Stimulated activated CD8-positive, alpha-beta memory T cell treated with anti-CD3 and anti-CD28 coated beads, Interleukin-12 subunit alpha, Interleukin-12 subunit beta, amount 100 ng/mL, for 4 hours (primary cell): ENCODE data around the gene GPSM3.

Experiments used
- DNase-seq: peaks from one replicate; pipeline ENCODE4 v3.0.0-alpha.2; 2020; ENCODE audit warnings: low read depth

GPSM3 gene

GRCh38 chr6:32173051-32173727 is 19.3 kb downstream of the GPSM3 start:
- no peak for DNase-seq

GRCh38 chr6:32171234-32171633 is 21.2 kb downstream of the GPSM3 start:
- no peak for DNase-seq

DNA sequence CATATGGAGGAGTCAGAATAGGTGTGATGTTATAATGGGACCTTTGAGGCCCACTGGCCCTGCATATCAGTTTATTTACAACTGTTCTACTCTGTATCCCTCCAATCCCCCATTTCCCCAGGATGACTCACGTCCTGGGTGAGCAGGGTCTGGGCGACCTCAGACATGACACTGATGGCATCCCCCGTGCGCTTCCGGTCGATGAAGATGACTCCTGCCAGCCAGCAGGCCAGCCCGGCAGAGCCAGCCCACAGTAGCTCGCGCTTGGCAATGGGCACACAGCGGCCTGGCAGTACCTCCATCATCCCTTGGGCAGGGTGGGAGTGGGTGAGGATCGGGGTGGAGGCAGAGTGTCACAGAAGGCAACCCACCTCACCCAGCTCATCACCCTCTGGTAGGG is 22.1 kb downstream of the GPSM3 start:
- no peak for DNase-seq

DNA sequence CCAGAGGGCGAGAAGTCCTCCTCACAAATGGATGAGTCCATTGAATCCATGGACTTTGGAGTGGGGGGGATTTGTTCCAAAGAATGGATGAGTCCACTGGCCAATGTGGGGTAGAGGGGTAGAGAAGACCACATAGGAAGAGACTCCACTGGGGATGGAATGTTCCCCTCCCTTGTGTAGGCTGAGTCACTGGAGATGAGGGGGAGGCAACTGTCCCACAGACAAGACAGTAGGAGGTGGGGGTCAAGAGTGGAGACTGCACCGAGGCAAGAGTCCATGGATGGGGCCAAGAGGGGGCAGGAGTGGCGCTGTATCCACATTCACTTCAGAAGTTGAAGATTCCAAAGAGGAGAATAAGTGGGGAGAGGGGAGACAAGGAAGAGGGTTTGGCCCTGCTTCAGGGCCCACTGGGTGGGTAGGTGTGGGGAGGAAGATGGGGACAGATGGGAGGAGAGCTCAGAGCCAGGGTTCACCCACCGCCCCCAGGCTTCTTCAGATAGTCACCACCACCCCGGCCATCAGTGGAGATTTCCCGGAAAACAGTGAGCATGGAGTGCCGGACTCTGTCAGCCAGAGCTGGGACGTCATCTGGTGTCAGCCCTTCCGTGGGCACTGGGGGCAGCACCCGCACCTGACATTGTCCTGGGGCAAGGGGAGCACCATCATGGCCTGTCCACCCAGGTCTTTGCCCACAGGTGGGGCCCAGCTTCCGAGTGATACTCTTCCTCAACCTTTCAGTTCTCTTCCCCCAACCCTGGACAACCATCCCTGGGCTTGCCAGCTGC is 23.4 kb downstream of the GPSM3 start:
- no peak for DNase-seq

DNA sequence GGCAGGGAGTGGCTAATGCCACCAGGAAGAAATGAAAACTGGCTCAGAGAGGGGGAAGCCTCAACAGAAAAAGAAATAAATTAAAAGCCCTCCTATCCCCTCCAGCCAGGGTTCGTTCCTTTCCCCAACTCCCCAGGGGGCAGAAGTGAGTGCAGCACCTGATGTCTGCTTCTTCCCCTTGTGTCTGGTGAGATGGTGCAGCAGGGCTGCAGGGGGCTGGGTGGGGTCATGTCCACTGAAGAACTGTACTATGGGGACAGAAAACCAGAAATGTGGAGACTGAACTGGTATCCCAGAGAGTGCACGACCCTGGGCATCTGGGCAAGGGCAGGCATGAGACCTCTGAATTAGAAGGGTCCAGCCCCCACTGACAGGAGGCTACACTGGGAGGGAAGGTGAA is 24.1 kb downstream of the GPSM3 start:
- no peak for DNase-seq

- DNase-seq, result no peak
Measured at GRCh38 chr6:32167761-32168262, 24.6 kb downstream of the GPSM3 start.

DNA sequence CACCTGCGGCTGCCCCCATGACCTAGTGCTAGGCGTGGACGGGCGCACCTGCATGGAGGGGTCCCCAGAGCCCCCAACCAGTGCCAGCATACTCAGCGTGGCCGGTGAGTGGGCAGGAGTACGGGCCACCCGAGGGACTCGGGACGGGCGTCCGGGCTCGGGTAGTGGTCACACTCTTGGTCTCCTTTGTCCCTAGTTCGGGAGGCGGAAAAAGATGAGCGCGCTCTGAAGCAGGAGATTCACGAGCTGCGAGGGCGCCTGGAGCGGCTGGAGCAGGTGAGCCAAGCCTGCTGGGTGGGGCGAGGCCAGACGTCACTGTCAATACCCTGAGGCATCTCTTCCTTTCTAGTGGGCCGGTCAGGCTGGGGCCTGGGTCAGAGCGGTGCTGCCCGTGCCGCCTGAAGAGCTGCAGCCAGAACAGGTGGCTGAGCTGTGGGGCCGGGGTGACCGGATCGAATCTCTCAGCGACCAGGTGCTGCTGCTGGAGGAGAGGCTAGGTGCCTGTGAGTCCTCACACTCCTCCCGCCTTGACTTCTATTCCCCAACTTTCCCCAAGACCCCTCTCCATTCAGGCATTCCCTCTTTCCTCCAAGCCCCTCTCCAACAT is 25.2 kb downstream of the GPSM3 start:
- no peak for DNase-seq

GRCh38 chr6:32166411-32167061 is 25.9 kb downstream of the GPSM3 start:
- DNase-seq, result no peak

DNA sequence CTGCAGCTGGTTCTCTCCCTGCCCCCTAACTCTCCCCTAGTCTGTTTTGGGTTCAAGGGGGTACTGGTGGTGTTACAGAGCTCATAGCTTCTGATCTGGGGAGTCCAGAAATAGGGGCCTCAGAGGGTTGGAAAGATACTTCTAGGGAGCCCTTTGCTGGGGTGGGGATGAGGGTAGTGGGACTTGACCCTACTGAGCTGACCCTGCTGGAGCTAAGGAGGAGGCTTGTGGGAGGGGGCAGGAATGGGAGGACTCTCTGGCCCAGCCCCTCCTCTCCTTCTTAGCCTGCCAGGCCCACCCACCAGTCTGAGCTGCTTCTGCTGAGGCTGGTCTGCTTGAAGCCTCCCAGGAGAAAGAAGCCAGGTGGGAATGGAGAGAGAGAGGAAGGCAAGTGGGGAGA is 28.1 kb downstream of the GPSM3 start, which contains the start of gene EGFL8:
TSS of gene EGFL8 (plus strand) at position 301 of the 400 bp plus-strand sequence. CDS start 1,571 bp downstream, outside the sequence.
- DNase-seq, result no peak

GRCh38 chr6:32163559-32164258 is 28.7 kb downstream of the GPSM3 start:
- DNase-seq, result no peak

- DNase-seq, result no peak
Measured at GRCh38 chr6:32158052-32158451, 34.4 kb downstream of the GPSM3 start.

- DNase-seq, result no peak
Measured at GRCh38 chr6:32156891-32157290, 35.6 kb downstream of the GPSM3 start.

- peak; percentile 42 for DNase-seq
Measured at GRCh38 chr6:32154514-32155161, 37.8 kb downstream of the GPSM3 start.

DNA sequence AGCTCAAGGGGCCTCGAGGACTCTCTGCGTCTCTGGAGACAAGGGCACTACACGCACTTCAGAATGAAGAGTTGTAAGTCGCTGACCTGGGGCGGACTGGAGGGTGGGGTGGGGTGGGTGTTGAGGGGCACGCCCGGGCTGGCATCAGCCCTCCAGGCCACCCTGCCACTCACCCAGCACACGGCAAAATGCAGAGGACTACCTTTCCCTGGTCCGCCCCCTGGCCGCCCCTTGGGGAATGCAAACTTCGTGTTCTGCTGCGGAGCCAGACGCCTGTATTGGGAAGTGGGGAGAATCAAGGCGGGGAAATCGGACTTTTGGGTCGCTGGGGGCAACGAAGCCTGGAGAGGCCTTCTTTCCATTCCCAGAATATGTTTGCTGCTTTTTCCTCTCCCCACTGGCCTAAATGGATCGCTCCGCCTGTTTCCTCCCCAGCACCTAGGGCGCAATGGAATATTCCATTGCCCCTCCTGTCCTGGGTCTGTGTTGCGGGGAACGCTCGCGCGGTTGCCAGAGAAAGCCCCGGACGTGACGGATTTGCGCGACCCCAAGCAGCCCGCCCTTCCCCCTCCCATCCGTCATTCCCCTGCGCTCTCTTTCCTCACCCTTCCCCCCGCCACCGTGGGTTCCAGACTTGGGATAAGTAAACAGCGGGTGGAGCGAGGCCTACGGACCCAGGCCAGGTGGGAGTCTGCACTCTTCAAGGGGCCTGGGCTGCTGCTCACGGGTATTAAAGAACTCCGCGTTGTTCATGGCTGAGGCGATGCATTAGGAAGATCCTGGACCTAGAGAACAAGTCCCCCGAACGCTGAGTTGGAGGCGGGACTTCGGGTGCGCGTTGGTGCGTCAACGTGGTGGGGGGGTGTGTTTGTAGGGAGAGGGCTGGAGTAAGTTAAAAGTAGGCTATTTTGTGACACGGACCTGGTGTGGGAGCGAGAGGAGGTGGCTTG is 38.6 kb downstream of the GPSM3 start, which contains the start of gene PPT2:
TSS of gene PPT2 (plus strand) at position 578 of the 950 bp plus-strand sequence. CDS start 454 bp downstream, outside the sequence.
- DNase-seq, result peak; percentile 54

DNA sequence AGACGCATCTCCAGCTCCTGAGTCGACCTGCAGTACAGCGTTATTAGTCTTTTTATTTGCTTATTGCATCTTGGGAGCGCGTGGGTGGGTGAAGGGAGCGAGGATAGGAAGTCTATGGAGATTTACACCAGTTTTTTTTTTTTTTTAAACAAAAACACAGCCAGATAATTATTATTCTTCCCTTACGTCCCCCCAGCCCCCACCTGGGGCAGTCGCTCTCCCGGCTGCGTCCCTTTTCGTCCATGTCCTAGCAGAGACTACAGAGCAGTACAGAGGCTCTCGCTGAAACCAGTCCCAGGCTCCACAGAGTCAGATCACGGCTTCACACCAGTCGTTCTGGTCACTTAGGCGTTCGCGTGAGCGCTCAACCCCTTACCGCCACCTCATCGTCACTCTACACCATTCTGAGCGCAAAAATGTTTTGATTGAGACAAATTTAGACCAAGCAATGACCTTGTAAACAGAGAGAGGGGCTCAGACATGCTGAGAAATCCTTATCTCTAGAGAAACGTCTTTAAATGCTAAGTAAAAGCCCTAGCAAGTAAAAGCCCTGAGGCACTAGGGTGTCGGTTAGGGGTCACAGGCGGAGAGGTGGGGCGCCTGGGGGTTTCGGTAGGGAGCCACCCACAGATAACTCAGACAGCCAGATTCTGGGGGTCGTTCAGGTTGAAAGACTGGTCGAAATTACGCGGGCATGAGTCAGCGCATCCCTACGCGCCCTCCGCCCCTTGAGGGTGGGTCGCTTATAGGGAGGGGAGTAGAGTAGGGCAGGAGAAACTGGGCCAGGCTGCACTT is 39.5 kb downstream of the GPSM3 start:
- DNase-seq, result no peak

- no peak for DNase-seq
Measured at GRCh38 chr6:32151863-32152768, 40.3 kb downstream of the GPSM3 start, which contains the start of gene PRRT1. PRRT1 (minus strand) TSS chr6:32151939; CDS start chr6:32151827, 112 bp downstream.

- no peak for DNase-seq
Measured at GRCh38 chr6:32151181-32151862, 41.1 kb downstream of the GPSM3 start.
